Stomach (tissue), 4 donors: ENCODE data around the gene LSG1.

Source experiments
- CTCF ChIP-seq, 7 experiments: fragments of 450-650 bp in 4 of 7; fragments of 200-600 bp in 3 of 7; sonication (generic) in 3 of 7; IDR thresholded peaks; one replicate each; pipeline ENCODE4 v1.5.1; 2016 to 2019; ENCODE audit warnings: antibody characterized with exemption in 7 of 7, control low read depth in 2 of 7, mild to moderate bottlenecking in 1 of 7
- POLR2A ChIP-seq, 4 donors: fragments of 450-650 bp; IDR thresholded peaks; one replicate each; pipeline ENCODE4 v1.6.1; 2016; ENCODE audit warnings: antibody characterized with exemption in 4 of 4, control low read depth in 2 of 4, mild to moderate bottlenecking in 1 of 4, moderate library complexity in 1 of 4
- POLR2AphosphoS5 ChIP-seq, 3 donors: sonication (generic); formaldehyde crosslinking; IDR thresholded peaks; one replicate each; pipeline ENCODE4 v1.6.1; 2016; ENCODE audit warnings: antibody characterized with exemption in 3 of 3

DNA sequence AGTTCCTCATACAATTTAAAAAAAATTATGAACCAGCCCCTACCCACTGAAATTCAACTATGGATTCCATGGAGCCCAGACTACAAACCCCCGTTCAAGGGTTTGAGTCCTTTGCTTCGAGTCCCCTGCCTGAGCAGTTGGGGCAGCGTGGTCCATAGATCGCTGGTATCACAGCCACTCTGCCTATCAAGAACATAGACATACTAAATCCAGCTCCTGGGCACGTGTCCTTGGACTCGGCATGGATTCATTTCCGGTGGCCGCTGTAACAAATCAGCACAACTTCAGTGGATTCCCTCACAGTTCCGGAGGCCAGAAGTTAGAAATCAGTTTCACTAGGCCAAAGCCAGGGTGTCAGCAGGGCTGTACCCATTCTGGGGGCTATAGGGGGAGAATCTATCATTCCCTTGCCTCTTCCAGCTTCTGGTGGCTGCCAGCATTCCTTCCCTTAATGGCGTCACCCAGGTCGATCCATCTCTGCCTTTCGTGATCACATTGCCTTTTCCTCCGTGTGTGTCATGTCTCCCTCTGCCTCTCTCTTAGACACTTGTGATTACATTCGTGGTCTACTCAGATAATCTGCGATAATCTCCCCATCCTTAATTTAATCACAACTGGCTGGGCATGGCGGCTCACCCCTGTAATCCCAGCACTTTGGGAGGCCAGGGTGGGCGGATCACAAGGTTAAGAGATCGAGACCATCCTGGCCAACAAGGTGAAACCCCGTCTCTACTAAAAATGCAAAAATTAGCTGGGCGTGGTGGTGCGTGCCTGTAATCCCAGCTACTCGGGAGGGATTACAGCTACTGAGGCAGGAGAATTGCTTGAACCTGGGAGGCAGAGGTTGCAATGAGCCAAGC, 34.2 kb downstream of the LSG1 start:
- TF ChIP-seq POLR2AphosphoS5 (IDR thresholded peaks at IDR 0.05): no peak
- no peak for TF ChIP-seq CTCF (IDR thresholded peaks at IDR 0.05)
- no peak for TF ChIP-seq POLR2A (IDR thresholded peaks at IDR 0.05)
